MV-4-11 (cell line): Measurements from ENCODE around the gene TMUB2.

Source experiments
- DNase-seq: peaks from one replicate; lab custom pipeline; 2025; lab: John Stamatoyannopoulos, UW

TMUB2 gene

DNA sequence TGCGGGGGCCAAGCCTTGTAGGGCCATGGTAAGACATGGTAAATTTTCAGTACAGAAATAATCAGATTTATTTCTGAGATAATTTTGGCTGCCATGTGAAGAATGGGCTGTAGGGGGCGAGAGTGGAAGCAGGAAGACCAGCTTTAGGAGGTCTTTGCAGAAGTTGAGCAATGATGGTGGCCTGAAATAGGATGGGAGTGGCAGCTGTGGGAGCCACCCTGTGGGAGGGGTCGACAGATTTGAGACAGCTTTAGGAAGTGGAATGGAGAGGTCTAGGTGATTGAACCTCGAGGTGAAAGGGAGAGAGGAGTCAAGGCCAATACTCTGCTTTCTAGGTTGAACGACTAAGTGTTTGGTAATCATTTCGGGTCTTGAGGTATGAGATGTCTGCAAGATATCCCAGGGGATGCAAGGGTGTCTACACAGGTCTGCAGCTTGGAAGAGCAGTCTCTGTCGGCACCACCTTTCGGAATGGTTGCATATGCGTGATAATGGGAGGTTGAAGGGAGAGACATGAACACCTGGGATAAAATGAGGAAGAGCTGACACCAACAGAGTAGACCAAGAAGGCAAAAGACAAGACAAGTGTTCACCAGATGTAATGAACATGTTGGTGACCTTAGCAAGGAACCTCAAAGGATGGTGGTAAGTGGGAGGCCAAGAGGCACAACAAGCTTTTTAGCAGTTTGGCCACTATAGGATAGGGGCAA, 17.1 kb downstream of the TMUB2 start:
- DNase-seq, result peak; percentile 88

DNA sequence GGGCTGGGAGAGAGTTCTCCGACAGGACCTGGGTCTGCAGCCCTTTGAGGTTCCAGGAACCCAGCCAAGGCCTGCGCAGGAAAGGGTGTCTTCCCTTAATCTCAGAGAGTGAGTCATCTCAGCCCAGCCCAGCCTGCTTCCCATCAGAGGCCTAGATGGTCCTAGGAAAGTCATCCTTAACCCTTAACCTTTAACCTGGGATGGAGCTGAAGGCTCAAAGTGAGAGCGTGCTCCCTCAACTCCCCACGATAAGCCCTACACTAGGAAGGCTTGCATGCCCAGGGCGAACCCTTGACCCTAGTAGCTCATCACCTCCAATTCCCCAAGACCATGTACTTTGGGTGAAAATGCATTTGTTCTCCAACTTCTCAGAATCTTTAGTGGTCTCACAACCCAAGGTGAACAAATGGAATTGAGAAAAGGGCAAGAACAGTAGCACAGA, 17.7 kb downstream of the TMUB2 start:
- peak; percentile 63 for DNase-seq

DNA sequence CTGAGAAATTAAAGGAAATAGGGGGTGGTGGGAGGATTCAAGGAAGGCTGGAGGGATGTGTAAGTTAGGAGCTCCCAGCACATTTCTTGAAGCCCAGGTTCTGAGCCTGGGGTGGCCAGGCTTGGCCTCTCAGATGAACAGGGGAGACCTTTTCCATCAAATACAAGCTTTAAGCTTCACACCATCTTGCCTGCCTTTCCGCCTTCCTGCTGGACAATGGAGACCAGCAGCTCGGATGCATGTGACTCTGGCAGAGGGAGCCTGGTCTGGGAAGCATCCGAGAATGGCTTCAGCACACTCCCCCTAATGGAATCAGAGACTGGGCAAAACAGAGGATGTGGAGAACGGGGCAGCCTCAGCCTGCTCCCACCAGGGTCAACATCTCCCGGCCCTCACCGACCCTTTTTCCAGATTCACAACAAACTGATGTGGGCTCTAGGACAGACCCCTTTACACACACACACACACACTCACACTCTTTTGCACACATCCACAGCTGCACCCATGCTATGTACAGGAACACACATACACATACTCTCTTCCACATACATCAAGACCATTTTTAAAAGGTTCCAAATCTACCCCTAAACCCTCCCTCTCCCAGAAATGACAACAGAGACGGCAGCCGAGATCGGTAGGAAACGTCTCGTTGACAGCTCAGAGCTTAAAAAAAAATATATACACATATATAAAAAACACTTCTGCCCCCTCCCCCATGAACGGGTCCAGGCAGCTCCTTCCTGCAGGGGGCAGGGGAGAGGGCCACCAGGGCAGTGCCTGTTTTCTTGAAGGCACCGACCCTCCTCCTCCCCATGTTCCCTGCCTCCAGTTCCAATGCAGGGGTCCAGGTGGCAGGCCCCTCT, 19.4 kb downstream of the TMUB2 start:
- DNase-seq, result no peak

DNA sequence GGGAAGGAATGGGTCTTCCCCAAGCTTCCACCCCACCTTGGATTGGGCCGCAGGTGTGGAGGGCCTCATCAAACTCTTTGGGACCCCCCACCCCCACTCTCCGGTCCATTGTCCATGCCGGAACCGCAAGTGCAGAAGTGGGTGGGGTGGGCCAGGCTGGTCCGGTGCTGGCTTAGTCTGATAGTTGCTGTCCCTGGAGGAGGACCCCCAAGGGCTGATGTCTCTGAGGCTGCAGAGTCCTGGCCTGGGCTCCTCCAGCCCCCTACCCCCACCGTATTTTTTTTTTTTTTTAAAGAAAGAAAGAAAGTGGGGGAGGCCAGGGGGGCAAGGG, 20.0 kb downstream of the TMUB2 start:
- no peak for DNase-seq

DNA sequence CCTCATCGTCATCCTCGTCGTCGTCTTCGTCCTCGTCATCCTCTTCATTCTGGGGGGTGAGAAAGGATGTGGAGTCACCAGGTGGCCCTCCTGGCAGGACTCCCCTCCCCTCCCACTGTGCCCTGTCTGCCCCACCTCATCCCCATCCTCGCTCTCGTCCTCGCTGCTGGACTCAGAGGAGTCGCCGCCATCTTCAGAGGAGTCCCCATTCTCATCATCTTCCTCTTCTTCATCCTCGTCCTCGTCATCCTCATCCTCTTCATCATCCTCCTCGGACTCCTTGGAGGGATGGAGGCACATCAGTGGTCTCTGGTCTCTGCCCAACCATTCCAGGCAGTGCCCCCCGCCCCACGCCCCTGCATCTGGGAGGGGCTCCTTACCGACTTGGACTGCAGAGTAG, 20.5 kb downstream of the TMUB2 start:
- no peak for DNase-seq

DNA sequence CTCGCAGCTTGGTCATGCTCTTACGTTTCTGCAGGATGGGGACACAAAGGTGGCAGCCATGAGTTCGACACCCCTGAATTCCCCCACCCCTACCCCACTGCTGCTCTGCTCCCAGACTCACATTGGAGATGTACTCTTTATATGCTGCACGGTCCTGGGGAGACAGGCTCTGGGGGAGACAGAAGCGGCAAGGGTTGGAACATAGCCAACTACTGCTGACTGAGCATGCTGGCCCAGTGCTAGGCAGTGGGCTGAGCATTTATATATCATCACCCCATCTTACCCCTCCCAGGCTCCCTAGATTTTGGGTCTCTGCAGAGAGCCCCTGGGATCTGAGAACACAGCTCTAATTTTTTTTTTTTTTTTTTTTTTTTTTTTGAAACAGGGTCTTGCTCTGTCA, 21.0 kb downstream of the TMUB2 start:
- DNase-seq, result no peak

DNA sequence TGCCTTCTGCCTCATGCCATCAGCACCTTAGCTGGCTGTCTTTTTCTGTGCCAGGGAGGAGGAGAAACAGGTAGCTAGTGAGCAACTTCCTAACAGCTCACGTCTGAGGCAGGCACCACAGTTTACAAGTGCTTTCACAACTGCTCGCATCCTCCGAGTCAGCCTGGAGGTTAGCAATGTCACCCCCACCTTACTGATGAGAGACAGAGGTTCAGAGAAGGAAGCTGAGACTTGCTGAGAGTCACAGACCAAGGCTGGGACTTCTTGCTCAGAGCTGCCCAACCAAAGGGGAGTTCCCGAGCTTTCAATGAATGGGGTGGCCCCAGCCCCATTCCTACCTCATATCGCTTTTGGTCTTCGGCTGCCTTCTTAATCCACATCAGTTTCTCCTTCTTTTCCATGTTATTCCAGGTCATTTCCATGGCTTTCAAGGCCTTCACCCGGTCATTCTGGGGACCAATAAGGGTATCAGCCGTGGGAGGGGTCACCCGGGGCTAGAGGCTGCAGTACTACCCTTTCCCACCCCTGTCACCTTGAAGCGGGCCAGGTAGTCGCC, 23.1 kb downstream of the TMUB2 start:
- peak; percentile 12 for DNase-seq

DNA sequence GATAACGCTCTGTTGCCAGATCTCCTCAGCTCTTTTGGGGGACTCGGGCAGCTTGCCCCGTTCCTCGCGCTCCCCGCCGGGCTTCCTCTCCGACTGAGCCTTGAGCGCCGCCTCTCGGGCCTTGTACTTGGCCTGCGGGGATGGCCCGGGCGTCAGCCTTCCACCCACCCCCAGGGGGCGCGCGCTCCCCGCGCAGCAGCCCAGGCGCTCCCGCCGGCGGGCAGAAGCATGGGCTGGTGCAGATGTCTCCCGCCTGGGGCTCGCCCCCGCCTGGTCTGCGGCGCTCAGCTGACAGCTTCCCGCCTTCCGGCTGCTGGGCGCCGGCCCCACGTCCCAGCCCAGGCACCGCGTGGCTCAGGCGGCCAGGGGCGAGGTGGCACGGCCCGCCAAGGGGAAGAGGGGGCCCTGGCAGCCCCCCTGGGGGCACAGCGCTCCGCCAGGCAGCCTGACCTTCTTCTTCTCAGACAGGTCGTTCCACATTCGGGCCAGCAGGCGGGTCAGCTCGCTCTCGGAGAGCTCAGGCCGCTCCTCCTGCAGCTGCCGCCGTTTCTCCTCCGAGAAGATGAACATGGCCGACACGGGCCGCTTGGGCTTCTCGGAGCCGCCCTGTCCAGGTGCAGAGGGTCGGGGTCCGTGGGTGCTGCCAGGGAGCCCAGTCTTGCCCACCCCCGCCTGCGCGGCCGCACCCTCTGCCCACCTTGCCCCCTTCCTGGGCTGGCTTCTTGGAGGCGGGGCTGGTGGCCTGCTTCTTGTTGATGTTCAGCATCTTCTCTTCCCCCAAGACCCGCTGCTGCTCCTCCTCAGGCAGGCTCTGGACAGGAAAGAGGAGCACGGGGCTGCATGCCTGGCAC, 23.8 kb downstream of the TMUB2 start:
- DNase-seq, result peak; percentile 89

DNA sequence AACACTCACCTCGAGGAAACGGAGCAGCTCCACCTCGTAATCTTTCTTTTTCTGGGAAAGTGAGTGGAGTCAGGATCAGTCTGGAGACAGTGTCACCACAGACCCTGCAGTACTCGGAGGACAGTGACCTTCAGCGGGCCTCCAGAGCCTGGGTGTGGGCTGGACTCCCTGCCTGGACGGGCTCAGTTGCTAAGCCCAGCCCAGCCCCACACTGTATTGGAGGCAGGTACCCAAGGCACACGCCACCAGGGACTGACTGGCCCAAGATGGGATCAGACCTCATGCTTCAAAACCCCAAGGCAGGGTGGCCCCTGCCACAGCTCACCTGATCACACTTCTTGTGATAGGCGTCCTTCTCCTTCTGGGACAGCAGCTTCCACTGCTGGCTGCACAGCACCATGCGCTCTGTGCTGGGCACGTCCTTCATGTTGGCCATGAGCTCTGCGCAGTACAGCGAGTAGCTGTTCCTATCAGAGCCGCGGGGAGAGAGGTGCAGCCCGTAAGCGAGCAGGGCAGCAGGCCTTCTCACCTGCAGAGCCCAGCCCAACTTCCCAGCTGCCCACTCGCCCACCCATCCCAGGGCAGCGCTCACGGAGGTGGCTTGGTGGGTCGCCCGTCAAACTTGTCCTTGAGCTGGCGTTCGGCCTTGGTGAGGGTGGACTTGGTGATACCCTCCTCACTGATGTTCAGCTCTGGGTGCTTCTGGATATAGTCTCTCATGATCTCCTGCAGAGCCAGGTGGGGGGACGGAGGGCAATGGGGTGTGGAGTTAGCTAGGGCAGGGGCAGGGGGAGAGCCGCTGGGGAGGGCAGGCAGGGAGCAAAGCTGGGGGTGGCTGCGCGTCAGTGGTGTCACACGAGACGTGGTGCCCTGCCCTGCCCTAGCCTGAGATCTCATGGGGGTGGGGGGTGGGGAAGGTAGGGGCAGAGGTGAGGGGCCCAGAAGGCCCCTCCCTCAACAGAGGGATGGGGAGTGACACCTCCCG, 24.8 kb downstream of the TMUB2 start:
- no peak for DNase-seq

- no peak for DNase-seq
Observed at GRCh38 chr17:44212507-44213402, 26.0 kb downstream of the TMUB2 start.

DNA sequence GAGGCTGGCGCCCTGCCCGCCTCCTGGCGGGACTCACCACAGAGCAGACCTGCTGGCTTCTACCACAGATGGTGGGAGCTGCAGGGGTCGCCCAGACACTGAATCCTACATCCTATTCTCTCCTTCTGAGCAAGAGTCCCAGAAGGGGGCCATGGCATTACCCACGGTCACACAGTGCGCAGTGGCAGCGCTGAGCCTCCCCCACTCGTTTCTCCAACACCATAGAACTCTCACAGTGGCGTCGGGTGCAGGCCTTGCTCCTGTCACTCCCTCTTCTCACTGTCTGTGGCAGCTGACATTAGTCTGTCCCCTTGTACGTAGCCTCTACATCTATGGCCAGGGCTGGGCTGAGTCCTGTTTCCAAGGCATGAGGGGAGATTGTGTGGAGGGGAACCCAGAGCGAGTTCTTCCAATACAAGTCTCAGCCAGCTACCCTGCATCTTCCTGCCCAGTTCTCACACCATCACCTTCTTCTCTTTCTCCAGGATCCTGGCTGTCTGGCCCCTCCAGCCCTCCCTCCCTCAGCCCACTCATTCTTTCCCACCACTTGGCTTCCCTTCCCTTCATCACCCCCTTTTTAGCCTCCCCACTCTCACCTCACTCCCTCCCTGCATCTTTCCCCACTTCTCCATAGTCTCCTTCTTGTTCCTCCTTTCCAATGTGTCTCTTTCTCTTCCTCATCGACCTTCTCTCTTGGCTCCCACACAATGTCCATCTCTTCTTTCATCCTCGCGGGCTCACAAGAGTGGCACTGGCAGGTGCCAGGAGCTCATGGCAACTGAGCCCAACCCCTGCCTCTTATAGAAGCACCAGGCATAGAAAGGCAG, 26.8 kb downstream of the TMUB2 start:
- DNase-seq, result no peak

GRCh38 chr17:44214230-44214494, 27.4 kb downstream of the TMUB2 start:
- DNase-seq, result no peak

GRCh38 chr17:44214896-44215295, 28.1 kb downstream of the TMUB2 start:
- DNase-seq, result no peak

DNA sequence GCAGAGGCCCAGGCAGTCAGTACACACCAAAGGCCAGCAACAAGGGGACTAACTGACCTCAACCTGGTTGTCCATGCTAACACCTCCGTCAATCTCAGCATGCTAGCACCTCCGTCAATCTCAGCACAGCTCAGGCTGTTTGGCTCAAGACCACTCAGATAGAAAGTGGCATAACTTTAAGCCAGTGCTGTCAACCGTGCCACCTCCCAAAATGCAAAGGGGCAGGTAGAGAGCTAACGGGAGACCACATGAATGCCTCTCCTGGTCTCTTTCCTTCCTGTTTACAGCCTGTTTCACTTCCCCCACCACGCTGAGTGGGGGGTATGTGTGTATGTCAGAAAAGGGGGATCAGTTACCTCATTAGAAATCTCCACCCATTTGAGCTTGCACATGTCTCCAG, 29.4 kb downstream of the TMUB2 start:
- DNase-seq, result peak; percentile 65

DNA sequence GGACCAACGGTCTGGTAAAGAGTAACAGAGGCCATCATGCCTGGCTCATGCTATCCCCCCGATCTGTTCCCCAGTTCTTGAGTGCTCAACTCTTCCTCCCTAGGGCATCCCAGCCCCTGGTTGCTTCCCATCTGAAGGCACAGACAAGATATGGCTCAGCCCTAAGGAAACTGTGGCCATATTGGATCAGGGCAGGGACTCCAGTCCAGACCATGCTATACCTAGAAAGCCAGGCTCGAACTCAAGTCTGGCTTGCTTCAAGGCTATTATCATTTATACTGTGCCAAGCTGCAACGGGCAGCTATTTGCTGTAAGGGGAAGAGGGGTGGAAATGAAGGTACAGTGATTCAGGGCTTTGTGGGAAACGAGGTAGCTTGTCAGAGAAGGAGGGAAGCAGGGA, 29.9 kb downstream of the TMUB2 start:
- DNase-seq, result peak; percentile 20

DNA sequence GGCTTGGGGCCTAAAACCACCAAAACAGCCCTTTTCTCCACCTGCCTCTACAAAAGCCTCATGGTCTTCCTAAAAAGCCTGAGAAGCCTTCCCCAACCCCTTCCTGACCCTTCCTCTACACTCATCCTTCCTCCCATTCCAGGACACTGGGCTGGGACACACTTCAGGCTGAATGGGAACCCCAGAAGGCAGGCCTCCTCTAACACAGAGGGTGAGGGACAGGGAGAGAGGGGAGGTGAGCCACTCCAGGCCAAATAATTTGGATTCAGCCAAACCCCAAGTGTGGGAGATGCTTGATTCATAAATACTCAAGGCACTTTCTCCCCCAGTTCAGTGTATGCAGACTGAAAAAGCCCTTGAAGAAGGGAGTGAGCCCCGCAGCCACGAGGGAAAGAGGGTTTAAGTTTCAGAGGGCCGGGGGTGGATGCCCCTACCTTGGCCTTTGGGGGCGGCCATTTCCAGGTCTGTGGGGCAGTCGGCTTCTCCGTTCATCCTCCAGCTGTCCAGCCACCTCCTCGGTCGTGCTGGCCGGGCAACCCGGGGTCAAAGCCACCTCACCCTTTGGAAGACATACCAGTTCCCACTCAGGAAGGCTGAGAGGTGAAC, 31.1 kb downstream of the TMUB2 start:
- no peak for DNase-seq

DNA sequence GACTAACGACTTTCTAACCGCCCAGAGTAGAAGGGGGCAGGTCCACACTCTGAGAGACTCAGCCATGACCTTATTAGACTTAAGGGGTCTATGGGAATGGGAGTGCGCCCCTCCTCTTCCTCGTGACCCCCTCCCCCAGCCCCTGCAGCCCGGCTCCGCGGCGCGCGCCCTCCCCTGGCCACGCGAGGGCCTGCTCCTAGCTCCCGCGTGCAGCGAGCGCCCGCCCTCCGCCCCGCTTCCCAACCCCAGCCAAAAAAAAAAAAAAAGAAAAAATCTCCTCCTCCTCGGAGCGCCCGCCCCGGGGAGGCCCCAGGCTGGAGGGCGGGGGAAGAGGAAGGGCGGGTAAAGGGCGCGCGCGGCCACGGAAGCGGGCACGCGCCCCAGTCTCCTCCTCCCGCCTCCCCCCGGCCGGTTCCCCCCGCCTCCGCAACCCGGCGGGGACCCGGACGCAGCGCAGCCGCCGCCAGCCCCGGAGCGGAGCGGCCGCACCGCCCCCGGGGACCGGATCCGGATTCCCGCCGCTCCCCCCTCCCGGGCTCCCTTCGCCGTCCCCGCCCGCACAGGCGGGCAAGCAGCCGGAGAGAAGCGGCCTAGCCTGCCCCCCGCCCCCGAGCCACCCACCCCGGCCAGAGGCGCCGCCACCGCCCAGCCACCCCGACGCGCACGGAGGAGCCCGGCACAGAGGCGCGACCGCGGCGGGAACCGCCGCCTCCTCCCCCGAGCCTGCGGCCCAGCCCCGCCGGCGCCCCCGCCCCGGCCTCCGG, 31.8 kb downstream of the TMUB2 start:
- DNase-seq, result peak; percentile 81

DNA sequence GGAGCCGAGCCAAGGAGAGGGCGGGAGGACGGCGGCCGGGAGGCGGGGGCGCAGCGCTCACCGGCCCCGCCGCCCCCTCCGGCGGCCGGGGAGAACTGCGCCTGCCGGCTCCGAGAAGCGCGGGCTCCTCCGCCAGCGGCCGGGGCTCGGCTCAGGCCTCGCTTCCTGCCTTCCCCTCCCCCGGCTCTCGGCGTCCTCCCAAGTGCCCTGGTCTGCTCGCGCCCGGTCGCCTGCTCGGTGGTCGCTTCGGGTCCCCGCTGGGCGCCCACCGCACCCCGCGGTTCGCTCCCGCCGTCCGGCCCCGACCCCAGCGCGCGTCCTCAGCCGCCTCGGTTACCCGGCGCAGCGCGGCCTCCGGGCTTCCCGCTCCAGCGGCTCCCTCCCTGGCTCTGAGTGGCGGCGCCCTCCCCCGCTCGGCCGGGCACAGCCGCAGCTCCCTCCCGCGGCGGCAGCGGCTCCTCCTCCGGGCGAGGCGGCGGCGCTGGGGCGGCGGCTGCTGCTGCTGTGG, 32.4 kb downstream of the TMUB2 start:
- peak; percentile 22 for DNase-seq
